ENCODE data around the gene AJAP1.

Gene AJAP1

GRCh38 chr1:4718071-4718470 lies 63.7 kb downstream of the AJAP1 start:
- no peak for TF ChIP-seq CTCF (IDR thresholded peaks at IDR 0.05; ENCODE audit: borderline replicate concordance, insufficient read depth, low read depth, low read length)
- no peak overlapping the region for H3K4me3 ChIP-seq (ENCODE audit: low read depth, low read length)

- H3K4me3 ChIP-seq (ENCODE audit: low read depth, low read length): no peak overlapping the region
- TF ChIP-seq CTCF (IDR thresholded peaks at IDR 0.05; ENCODE audit: borderline replicate concordance, insufficient read depth, low read depth, low read length): no peak
Measured at GRCh38 chr1:4723106-4723505, 68.7 kb downstream of the AJAP1 start.

GRCh38 chr1:4724001-4724400 lies 69.6 kb downstream of the AJAP1 start:
- H3K4me3 ChIP-seq (ENCODE audit: low read depth, low read length): no peak overlapping the region
- no peak for TF ChIP-seq CTCF (IDR thresholded peaks at IDR 0.05; ENCODE audit: borderline replicate concordance, insufficient read depth, low read depth, low read length)

- no peak overlapping the region for H3K4me3 ChIP-seq (ENCODE audit: low read depth, low read length)
- TF ChIP-seq CTCF (IDR thresholded peaks at IDR 0.05; ENCODE audit: borderline replicate concordance, insufficient read depth, low read depth, low read length): no peak
Measured at GRCh38 chr1:4724695-4725250, 70.4 kb downstream of the AJAP1 start.

- no peak for TF ChIP-seq CTCF (IDR thresholded peaks at IDR 0.05; ENCODE audit: borderline replicate concordance, insufficient read depth, low read depth, low read length)
- H3K4me3 ChIP-seq (ENCODE audit: low read depth, low read length): no peak overlapping the region
Measured at GRCh38 chr1:4725416-4725815, 71.0 kb downstream of the AJAP1 start.

- no peak for TF ChIP-seq CTCF (IDR thresholded peaks at IDR 0.05; ENCODE audit: borderline replicate concordance, insufficient read depth, low read depth, low read length)
- H3K4me3 ChIP-seq (ENCODE audit: low read depth, low read length): no peak overlapping the region
Measured at GRCh38 chr1:4726620-4727341, 72.4 kb downstream of the AJAP1 start.
